Measurements from ENCODE around the gene ELL.
"Not testable (repeated sequence)": the region's sequence is repeated elsewhere in the genome, so short reads cannot be mapped to it uniquely, and the experiment has no call there.

ELL gene

DNA sequence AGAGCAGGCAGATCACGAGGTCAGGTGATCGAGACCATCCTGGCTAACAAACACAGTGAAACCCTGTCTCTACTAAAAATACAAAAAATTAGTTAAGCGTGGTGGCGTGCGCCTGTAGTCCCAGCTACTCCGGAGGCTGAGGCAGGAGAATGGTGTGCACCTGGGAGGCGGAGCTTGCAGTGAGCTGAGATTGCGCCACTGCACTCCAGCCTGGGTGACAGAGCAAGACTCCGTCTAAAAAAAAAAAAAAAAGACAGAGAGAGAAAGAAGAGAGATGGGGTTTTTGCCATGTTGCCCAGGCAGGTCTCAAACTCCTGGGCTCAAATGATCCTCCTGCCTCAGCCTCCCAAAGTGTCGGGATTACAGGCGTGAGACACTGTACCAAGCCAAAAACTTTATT lies 116.1 kb downstream of the ELL start:
- DNase-seq (ENCODE audit: low read depth in 2 of 3, low spot score in 1 of 3) = not testable (repeated sequence)

GRCh38 chr19:18402455-18403248 lies 119.2 kb downstream of the ELL start:
- not testable (repeated sequence) for DNase-seq (ENCODE audit: low read depth in 2 of 3, low spot score in 1 of 3)

DNA sequence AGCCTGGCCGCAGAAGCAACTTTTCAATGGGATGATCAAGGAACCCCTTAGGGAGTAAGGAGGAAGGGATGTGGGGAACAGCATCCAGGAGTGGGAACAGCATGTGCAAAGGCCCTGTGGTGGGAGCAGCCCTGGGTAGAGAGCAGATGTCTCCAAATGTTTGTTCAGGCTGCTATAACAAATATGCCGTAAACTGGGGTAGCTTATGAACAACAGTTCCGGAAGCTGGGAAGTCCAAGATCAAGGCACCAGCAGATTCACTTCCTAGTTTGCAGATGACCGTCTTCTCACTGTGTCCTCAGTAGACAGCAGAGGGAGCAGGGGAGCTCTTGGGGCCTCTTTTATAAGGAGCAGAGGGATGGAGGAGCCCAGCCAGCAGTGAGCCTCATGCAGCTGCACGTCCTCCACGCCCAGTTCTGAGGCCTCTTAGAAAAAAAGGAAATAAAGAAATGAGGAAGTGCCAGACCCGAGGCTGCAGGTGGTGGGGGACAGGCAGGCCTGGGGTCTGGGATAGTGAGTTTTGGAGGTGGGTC lies 120.2 kb downstream of the ELL start:
- no peak for DNase-seq (ENCODE audit: low read depth in 2 of 3, low spot score in 1 of 3)

DNA sequence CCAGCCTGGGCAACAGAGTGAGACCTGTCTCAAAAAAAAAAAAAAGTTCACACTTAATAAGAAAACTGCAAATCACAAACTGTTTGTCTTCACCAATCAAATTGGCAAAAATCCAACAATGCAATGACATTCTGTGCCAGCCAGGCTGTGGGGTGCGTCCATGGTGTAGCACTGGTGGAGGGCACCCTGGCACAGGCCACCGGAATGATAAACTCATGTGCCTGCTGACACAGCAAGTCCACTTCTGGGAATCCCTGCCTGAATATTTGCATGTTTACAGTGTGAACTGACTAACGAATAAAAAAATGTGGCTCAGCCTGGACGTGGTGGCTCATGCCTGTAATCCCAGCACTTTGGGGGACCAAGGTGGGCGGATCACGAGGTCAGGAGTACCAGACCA lies 122.9 kb downstream of the ELL start:
- DNase-seq (ENCODE audit: low read depth in 2 of 3, low spot score in 1 of 3) = no peak

GRCh38 chr19:18397242-18398202 lies 124.3 kb downstream of the ELL start, which contains the start of gene LRRC25:
Gene LRRC25, minus strand, starts transcription at chr19:18397622. Its CDS starts 659 bp downstream, at chr19:18396963.
- no peak for DNase-seq (ENCODE audit: low read depth in 2 of 3, low spot score in 1 of 3)

DNA sequence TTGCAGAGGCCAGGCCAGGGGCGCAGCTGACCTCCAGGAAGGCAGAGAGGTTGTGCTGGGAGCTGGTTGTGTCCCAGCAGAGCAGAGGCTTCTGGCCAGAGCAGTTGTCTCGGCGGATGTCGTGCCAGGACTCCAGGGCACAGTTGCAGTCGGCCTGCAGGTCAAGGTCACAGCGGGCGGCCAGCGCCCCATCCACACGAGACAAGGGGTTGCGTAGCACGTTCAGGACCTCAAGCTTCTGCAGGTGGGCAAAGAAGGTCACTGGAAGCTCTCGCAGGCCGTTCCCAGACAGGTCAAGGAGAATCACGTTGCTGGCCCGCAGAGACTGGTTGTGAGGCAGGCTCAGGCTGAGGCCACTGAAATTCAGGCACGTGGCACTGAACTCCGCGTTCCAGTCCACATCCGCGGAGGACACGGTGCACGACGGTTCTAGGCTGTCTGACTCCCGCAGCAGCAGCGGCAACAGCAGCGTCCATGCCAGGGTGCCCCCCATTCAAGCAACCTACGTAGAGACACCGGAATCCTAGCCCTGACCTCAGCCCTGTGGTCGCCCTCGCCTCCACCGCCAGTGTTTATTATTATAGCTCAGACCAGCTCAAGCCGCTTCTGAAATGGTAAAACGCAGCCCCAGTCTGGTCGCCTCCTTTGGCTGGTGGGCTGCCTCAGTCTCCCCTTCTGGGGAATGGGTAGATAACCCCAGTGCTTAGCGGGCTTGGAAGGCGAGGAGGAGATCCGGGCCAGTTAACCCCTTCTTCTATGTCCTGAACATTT lies 125.2 kb downstream of the ELL start:
- no peak for DNase-seq (ENCODE audit: low read depth in 2 of 3, low spot score in 1 of 3)

GRCh38 chr19:18393836-18394235 lies 128.0 kb downstream of the ELL start:
- no peak for DNase-seq (ENCODE audit: low read depth in 2 of 3, low spot score in 1 of 3)

DNA sequence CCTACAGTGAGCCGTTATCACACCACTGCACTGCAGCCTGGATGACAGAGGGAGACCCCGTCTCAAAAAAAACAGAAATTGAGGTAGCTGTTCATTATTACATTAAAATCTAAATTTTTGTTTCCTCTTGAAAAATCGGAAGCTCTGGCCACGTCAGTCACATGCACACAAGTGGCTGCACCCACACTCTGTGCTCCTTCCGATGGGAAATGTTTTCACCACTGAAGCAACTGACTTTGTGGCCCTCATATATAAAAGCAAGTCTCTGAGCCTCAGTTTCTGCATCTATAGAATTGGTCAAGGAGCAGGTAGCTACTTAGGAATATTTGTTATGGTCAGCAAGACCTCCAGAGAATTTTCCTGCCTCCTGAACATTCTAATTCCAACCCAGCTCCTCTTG lies 128.9 kb downstream of the ELL start:
- no peak for DNase-seq (ENCODE audit: low read depth in 2 of 3, low spot score in 1 of 3)

Measured in stimulated activated CD4-positive, alpha-beta T cell treated with anti-CD3 and anti-CD28 coated beads, Interleukin-12 subunit alpha, Interleukin-12 subunit beta, amount 100 ng/mL, for 48 hours (primary cell).